Right lobe of liver (tissue), 6 donors: ENCODE measurements around the gene METTL8. TPM values are rescaled to one million over a fixed set of nuclear protein-coding genes. Genes with fewer than 3 reads are reported as not detected.

Experiments
- ATAC-seq, 4 donors: fragments of 200-7000 bp; cut with Tn5 transposase; one replicate each; pipeline ENCODE4 v1.9.1; 2020; ENCODE audit warnings: mild to moderate bottlenecking in 4 of 4, moderate library complexity in 4 of 4
- DNase-seq, 3 donors: peaks; one replicate each; pipeline ENCODE4 v3.0.0-alpha.2; 2020
- H3K27ac ChIP-seq, 3 donors: fragments of 200-600 bp; one replicate each; pipeline ENCODE4 v1.8.0; 2022
- H3K27me3 ChIP-seq, 2 donors: fragments of 200-600 bp; one replicate each; pipeline ENCODE4 v1.8.0; 2022
- H3K36me3 ChIP-seq, 4 donors: fragments of 200-600 bp; sonication (generic) in 1 of 4; one replicate each; pipeline versions ENCODE4 v1.5.1 to v1.8.0; 2017 to 2022; ENCODE audit warnings: control low read depth in 1 of 4
- H3K4me1 ChIP-seq, 4 donors: fragments of 200-600 bp; sonication (generic) in 1 of 4; one replicate each; pipeline versions ENCODE4 v1.5.1 to v1.8.0; 2017 to 2022; ENCODE audit warnings: control low read depth in 1 of 4
- H3K4me3 ChIP-seq, 3 donors: fragments of 200-600 bp; one replicate each; pipeline ENCODE4 v1.8.0; 2022
- H3K9me3 ChIP-seq, 4 donors: fragments of 200-600 bp; sonication (generic) in 1 of 4; one replicate each; pipeline versions ENCODE4 v1.5.1 to v1.8.0; 2017 to 2022; ENCODE audit warnings: control low read depth in 1 of 4
- CTCF ChIP-seq, 4 donors: fragments of 200-600 bp in 3 of 4; fragments of 450-650 bp in 1 of 4; IDR thresholded peaks; one replicate each; pipeline versions ENCODE4 v1.5.1 to v1.8.0; 2016 to 2022; ENCODE audit warnings: antibody characterized with exemption in 4 of 4, mild to moderate bottlenecking in 2 of 4
- POLR2A ChIP-seq: fragments of 450-650 bp; IDR thresholded peaks from one replicate; pipeline ENCODE4 v1.6.1; 2017; ENCODE audit warnings: antibody characterized with exemption, mild to moderate bottlenecking
- WGBS: methylation state at CpG from one replicate; pipeline ENCODE4 v1.1.6; 2018; ENCODE audit warnings: low coverage, low lambda C conversion rate; ENCODE audit not compliant: insufficient coverage; ENCODE audit errors: missing lambda C conversion rate; 5-methylcytosine and 5-hydroxymethylcytosine counted together
- intact Hi-C, 2 donors: fragments of 100-400 bp; cut with DNase I; formaldehyde crosslinking; loops; one replicate each; pipeline versions ENCODE4 v1.11.2 to v1.14.1; 2022
- total RNA-seq, 6 experiments: library from RNA; depleted of rRNA in 2 of 6; stranded (reverse); fragments of >200 nt in 2 of 6; fragmentation: NEBNext Ultra II Directional in 3 of 6; extraction: Animal tissue kit (Norgen Biotek cat#: 25700) in 3 of 6; gene quantifications; one replicate each; pipeline versions ENCODE4 v1.1.0 to v1.2.4, GENCODE V29; 2016 to 2023
- donor health status: DM: no; HTN: yes; CAD: no.
- donor health status: DM: no; HTN: no; CAD: no.
- donor health status: DM: no; HTN: no; CAD: no.
- donor health status: DM: no; HTN: yes; CAD: no.
- donor health status: DM: no; HTN: yes; CAD: no.

The METTL8 gene
- total RNA-seq, 6 experiments from 2014 or later: 6.5 to 13.8 (median 9.5) TPM

- Histone ChIP-seq H3K27me3 (no peaks in the 10 kb centered on the region), H3K4me1 (no peaks in the 10 kb centered on the region), H3K9me3 (no peaks in the 10 kb centered on the region), H3K36me3 (no peaks in the 10 kb centered on the region), H3K27ac (no peak overlapping the region), H3K4me3 (no peak overlapping the region)
- ATAC-seq (no peak), DNase-seq (no peak)
- TF ChIP-seq POLR2A (no peak), CTCF (IDR thresholded peaks at IDR 0.05) (no peak)
- 69% methylated on average over 4 of the region's 4 CpGs for WGBS
- intact Hi-C loops: loop anchor here in 1 of 2 donors (10.0 kb wide), 2 partner anchors 245 to 435 kb away; partner anchors contain the start of gene TLK1
Measured at GRCh38 chr2:171410101-171410500, 23.7 kb downstream of the METTL8 start.

- H3K4me1 ChIP-seq: no peaks in the 10 kb centered on the region
- H3K27me3 ChIP-seq: no peaks in the 10 kb centered on the region
- intact Hi-C loops: no loop called here
- peak in 3 of 4 donors; percentile 28 to 48 (median 29) for ATAC-seq
- 79% methylated on average over 8 of the region's 8 CpGs for WGBS
- H3K36me3 ChIP-seq: no peaks in the 10 kb centered on the region
- DNase-seq: no peak
- no peak overlapping the region for H3K27ac ChIP-seq
- peak overlapping the region in 1 of 3 donors; percentile 14 for H3K4me3 ChIP-seq
- TF ChIP-seq POLR2A (no peak), CTCF (IDR thresholded peaks at IDR 0.05) (no peak)
- H3K9me3 ChIP-seq: no peaks in the 10 kb centered on the region
Measured at GRCh38 chr2:171409436-171409971, 24.3 kb downstream of the METTL8 start.

GRCh38 chr2:171407676-171408044 is 26.1 kb downstream of the METTL8 start:
- Histone ChIP-seq H3K4me1 (no peaks in the 10 kb centered on the region), H3K27me3 (no peaks in the 10 kb centered on the region), H3K4me3 (no peak overlapping the region), H3K27ac (no peak overlapping the region), H3K36me3 (no peaks in the 10 kb centered on the region), H3K9me3 (no peaks in the 10 kb centered on the region)
- no peak for ATAC-seq
- TF ChIP-seq POLR2A (no peak), CTCF (IDR thresholded peaks at IDR 0.05) (no peak)
- DNase-seq: no peak
- 91% methylated on average over 1 of the region's 1 CpG for WGBS
- intact Hi-C loops: no loop called here

GRCh38 chr2:171407030-171407675 is 26.6 kb downstream of the METTL8 start:
- DNase-seq (no peak), ATAC-seq (no peak)
- Histone ChIP-seq H3K27ac (no peak overlapping the region), H3K9me3 (peaks cover 0 to 4% (median 0%) of the 10 kb centered on the region in 4 donors), H3K4me3 (no peak overlapping the region), H3K27me3 (no peaks in the 10 kb centered on the region), H3K4me1 (no peaks in the 10 kb centered on the region), H3K36me3 (no peaks in the 10 kb centered on the region)
- no peak for TF ChIP-seq CTCF (IDR thresholded peaks at IDR 0.05)
- no peak for TF ChIP-seq POLR2A
- WGBS: 79% methylated on average over 4 of the region's 4 CpGs
- intact Hi-C loops: no loop called here
